Bronchial epithelial cell (primary cell): ENCODE measurements around the gene TUBB2B. TPM values are rescaled to one million over a fixed set of nuclear protein-coding genes. Genes with fewer than 3 reads are reported as not detected.
"Not testable (repeated sequence)": the region's sequence is repeated elsewhere in the genome, so short reads cannot be mapped to it uniquely, and the experiment has no call there.

Experiments
- DNase-seq: peaks from one replicate; pipeline ENCODE4 v3.0.0-alpha.2; 2010; ENCODE audit warnings: low read depth
- FAIRE-seq: peaks from 2 replicates; lab custom pipeline; 2011; peaks lifted over from hg19 to GRCh38; lab: Jason Lieb, UNC
- H3K27me3 ChIP-seq: 2 replicates; pipeline ENCODE4 v1.5.1; 2011; ENCODE audit warnings: low read length; ENCODE audit not compliant: control insufficient read depth, insufficient read depth
- H3K36me3 ChIP-seq: 2 replicates; pipeline ENCODE4 v1.5.1; 2011; ENCODE audit warnings: low read length; ENCODE audit not compliant: control insufficient read depth, insufficient read depth
- H3K4me3 ChIP-seq: 2 replicates; pipeline ENCODE4 v1.5.1; 2011; ENCODE audit warnings: mild to moderate bottlenecking, low read depth, low read length, control low read depth
- CTCF ChIP-seq: IDR thresholded peaks from 2 replicates; pipeline ENCODE4 v1.5.1; 2011; ENCODE audit warnings: mild to moderate bottlenecking, moderate library complexity, low read length, control low read depth, inconsistent platforms; ENCODE audit not compliant: insufficient read depth, severe bottlenecking
- total RNA-seq: library from RNA; depleted of rRNA; stranded (reverse); fragments of >200 nt; gene quantifications from 2 replicates; pipeline ENCODE4 v1.2.1, GENCODE V29; 2014

The TUBB2B gene
- total RNA-seq, 1 donor from 2014 or later = under 0.01 TPM

- Histone ChIP-seq H3K36me3 (no peaks in the 10 kb centered on the region), H3K4me3 (no peak overlapping the region), H3K27me3 (no peaks in the 10 kb centered on the region)
- FAIRE-seq (no peak), DNase-seq (no peak)
- TF ChIP-seq CTCF = no peak
These were observed 36.7 kb downstream of the TUBB2B start for GRCh38 chr6:3190779-3191178.

- Histone ChIP-seq H3K27me3 (no peaks in the 10 kb centered on the region), H3K36me3 (no peaks in the 10 kb centered on the region), H3K4me3 (no peak overlapping the region)
- FAIRE-seq (no peak), DNase-seq (no peak)
- no peak for TF ChIP-seq CTCF
These were observed 37.4 kb downstream of the TUBB2B start for GRCh38 chr6:3190056-3190455.

GRCh38 chr6:3189192-3189591 lies 38.3 kb downstream of the TUBB2B start:
- not testable (repeated sequence) for DNase-seq, H3K36me3 ChIP-seq, H3K27me3 ChIP-seq, FAIRE-seq, H3K4me3 ChIP-seq

DNA sequence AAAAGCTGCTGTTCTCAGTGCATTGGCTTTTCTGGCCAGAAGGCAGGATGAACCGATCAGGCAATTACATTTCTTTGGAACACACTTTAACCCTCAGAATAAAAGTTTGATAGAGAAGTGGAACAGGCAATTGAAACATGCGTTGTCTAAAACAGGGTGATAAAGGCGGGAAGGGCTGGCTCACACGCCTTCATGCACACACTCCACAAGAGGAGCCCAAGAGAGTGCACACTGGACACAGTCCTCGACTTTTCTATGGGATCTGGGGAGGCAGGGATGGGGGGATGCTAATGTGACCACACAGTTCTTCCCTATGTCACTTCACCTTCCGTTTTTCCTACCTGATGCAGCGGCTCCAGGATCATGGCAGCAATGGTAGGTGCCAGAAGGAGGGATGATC lies 39.2 kb downstream of the TUBB2B start:
- FAIRE-seq (no peak), DNase-seq (no peak)
- no peak overlapping the region for H3K4me3 ChIP-seq
- no peak for TF ChIP-seq CTCF
- no peaks in the 10 kb centered on the region for H3K27me3 ChIP-seq
- no peaks in the 10 kb centered on the region for H3K36me3 ChIP-seq

DNA sequence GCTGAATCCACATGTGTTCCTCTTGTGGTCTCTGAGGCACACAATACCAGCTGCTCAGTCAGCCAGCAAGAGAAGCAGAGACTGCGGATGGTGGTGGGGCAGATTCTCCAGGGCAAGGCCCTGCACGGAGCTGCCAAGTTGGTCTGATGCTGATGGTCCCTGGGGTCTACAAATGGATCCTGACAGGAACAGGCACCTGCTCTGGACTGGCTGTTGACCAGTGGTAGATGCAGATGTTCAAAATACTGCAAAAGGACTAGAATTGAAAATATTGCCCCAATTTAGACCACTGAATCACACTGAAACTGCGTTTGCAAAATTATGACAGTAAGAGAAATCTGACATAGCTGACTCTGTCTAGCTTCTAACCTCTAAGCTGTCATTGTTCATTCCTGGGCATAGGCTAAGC lies 40.5 kb downstream of the TUBB2B start:
- H3K36me3 ChIP-seq = no peaks in the 10 kb centered on the region
- no peaks in the 10 kb centered on the region for H3K27me3 ChIP-seq
- DNase-seq = no peak
- H3K4me3 ChIP-seq = no peak overlapping the region
- FAIRE-seq = no peak
- no peak for TF ChIP-seq CTCF

DNA sequence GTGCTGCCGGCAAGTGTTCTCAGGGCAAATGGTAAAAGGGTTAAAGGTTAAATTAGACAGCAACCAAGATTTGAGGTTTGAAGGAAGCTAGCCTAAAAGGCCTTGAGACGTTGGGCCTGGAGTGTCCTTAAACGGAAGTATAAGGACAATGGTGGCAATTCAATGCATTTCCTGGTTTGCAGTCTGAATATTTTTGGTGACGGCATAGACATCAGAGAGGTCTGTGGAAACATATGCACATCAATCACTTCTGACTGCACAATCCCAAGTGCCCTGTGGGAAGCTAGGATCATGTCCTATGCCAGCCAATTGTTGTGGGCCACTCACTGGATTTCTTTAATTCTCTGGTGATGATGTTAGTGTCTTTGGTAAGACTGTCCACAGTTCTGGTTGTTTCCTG lies 44.4 kb downstream of the TUBB2B start:
- no peaks in the 10 kb centered on the region for H3K36me3 ChIP-seq
- no peaks in the 10 kb centered on the region for H3K27me3 ChIP-seq
- no peak overlapping the region for H3K4me3 ChIP-seq
- DNase-seq (no peak), FAIRE-seq (no peak)
- TF ChIP-seq CTCF = no peak
